Liver (tissue), 9 donors: ENCODE results near the gene MTMR12. TPM values are rescaled to one million over a fixed set of nuclear protein-coding genes. Genes with fewer than 3 reads are reported as not detected.
A peak's percentile ranks its signal among the peaks of the same experiment; 100 is the strongest.

Source experiments
- DNase-seq: peaks from one replicate; pipeline ENCODE4 v3.0.0-alpha.2; 2017; ENCODE audit warnings: low spot score
- H3K27ac ChIP-seq, 2 donors: one replicate each; pipeline ENCODE4 v1.7.0; 2013; ENCODE audit warnings: inconsistent platforms in 2 of 2, low read length in 2 of 2, control low read depth in 1 of 2, low read depth in 1 of 2, mild to moderate bottlenecking in 1 of 2
- H3K27me3 ChIP-seq, 4 donors: one replicate each; pipeline versions ENCODE4 v1.6.1 to v1.7.0; 2013; ENCODE audit warnings: low read length in 3 of 4, inconsistent platforms in 1 of 4, mild to moderate bottlenecking in 1 of 4, moderate library complexity in 1 of 4; ENCODE audit not compliant: control insufficient read depth in 4 of 4, insufficient read depth in 4 of 4
- H3K36me3 ChIP-seq, 4 donors: one replicate each; pipeline versions ENCODE4 v1.6.1 to v1.7.0; 2013; ENCODE audit warnings: low read length in 3 of 4, mild to moderate bottlenecking in 3 of 4, low read depth in 1 of 4, moderate library complexity in 1 of 4; ENCODE audit not compliant: control insufficient read depth in 4 of 4, insufficient read depth in 3 of 4
- H3K4me1 ChIP-seq, 4 donors: one replicate each; pipeline versions ENCODE4 v1.6.1 to v1.7.0; 2013; ENCODE audit warnings: low read length in 3 of 4, mild to moderate bottlenecking in 3 of 4, moderate library complexity in 1 of 4; ENCODE audit not compliant: control insufficient read depth in 4 of 4, insufficient read depth in 4 of 4
- H3K4me3 ChIP-seq, 3 donors: one replicate each; pipeline versions ENCODE4 v1.6.1 to v1.7.0; 2013; ENCODE audit warnings: low read length in 3 of 3, control low read depth in 1 of 3, low read depth in 1 of 3, mild to moderate bottlenecking in 1 of 3
- H3K9ac ChIP-seq, 2 donors: one replicate each; pipeline ENCODE4 v1.7.0; 2013; ENCODE audit warnings: low read length in 2 of 2, mild to moderate bottlenecking in 2 of 2, moderate library complexity in 2 of 2, control low read depth in 1 of 2, low read depth in 1 of 2
- H3K9me3 ChIP-seq, 4 donors: one replicate each; pipeline versions ENCODE4 v1.6.1 to v1.7.0; 2013; ENCODE audit warnings: low read length in 3 of 4; ENCODE audit not compliant: control insufficient read depth in 4 of 4
- ATF3 ChIP-seq: IDR thresholded peaks from 2 replicates; pipeline ENCODE4 v1.6.1; 2016; ENCODE audit warnings: antibody characterized with exemption
- CTCF ChIP-seq: fragments of 150-350 bp; IDR thresholded peaks from 2 replicates; pipeline ENCODE4 v1.5.1; 2017; ENCODE audit warnings: improper control_type of control experiment, low read depth, low read length; ENCODE audit not compliant: missing input control
- EGR1 ChIP-seq, 2 donors: IDR thresholded peaks; 2 replicates each; pipeline ENCODE4 v1.6.1; 2016 to 2018; ENCODE audit warnings: antibody characterized with exemption in 2 of 2, low read depth in 2 of 2
- FOXA1 ChIP-seq: IDR thresholded peaks from 2 replicates; pipeline ENCODE4 v1.6.1; 2016; ENCODE audit warnings: antibody characterized with exemption
- FOXA2 ChIP-seq: IDR thresholded peaks from 2 replicates; pipeline ENCODE4 v1.6.1; 2016; ENCODE audit warnings: antibody characterized with exemption
- GABPA ChIP-seq, 2 donors: IDR thresholded peaks in 1 of 2; conservative IDR thresholded peaks in 1 of 2; 2 replicates each; pipeline ENCODE4 v1.6.1; 2016; ENCODE audit warnings: antibody characterized with exemption in 2 of 2, mild to moderate bottlenecking in 1 of 2, moderate library complexity in 1 of 2
- HNF4A ChIP-seq, 2 donors: conservative IDR thresholded peaks; 2 replicates each; pipeline ENCODE4 v1.6.1; 2016; ENCODE audit warnings: antibody characterized with exemption in 2 of 2, mild to moderate bottlenecking in 2 of 2
- HNF4G ChIP-seq: IDR thresholded peaks from 2 replicates; pipeline ENCODE4 v1.6.1; 2016; ENCODE audit warnings: antibody characterized with exemption
- JUND ChIP-seq, 2 donors: IDR thresholded peaks; 2 replicates each; pipeline ENCODE4 v1.6.1; 2016; ENCODE audit warnings: antibody characterized with exemption in 2 of 2
- MAX ChIP-seq: IDR thresholded peaks from 2 replicates; pipeline ENCODE4 v1.6.1; 2016; ENCODE audit warnings: antibody characterized with exemption
- NR2F2 ChIP-seq: IDR thresholded peaks from 2 replicates; pipeline ENCODE4 v1.6.1; 2016; ENCODE audit warnings: antibody characterized with exemption
- RAD21 ChIP-seq, 2 donors: IDR thresholded peaks; 2 replicates each; pipeline ENCODE4 v1.6.1; 2016; ENCODE audit warnings: antibody characterized with exemption in 2 of 2, mild to moderate bottlenecking in 2 of 2
- REST ChIP-seq: IDR thresholded peaks from 2 replicates; pipeline ENCODE4 v1.6.1; 2016; ENCODE audit warnings: antibody characterized with exemption, mild to moderate bottlenecking
- RXRA ChIP-seq, 2 donors: IDR thresholded peaks; 2 replicates each; pipeline ENCODE4 v1.6.1; 2017 to 2018; ENCODE audit warnings: antibody characterized with exemption in 2 of 2, mild to moderate bottlenecking in 1 of 2
- SP1 ChIP-seq: IDR thresholded peaks from 2 replicates; pipeline ENCODE4 v1.6.1; 2018; ENCODE audit warnings: antibody characterized with exemption, mild to moderate bottlenecking
- TAF1 ChIP-seq: conservative IDR thresholded peaks from 2 replicates; pipeline ENCODE4 v1.6.1; 2016; ENCODE audit warnings: antibody characterized with exemption, mild to moderate bottlenecking
- YY1 ChIP-seq: IDR thresholded peaks from 2 replicates; pipeline ENCODE4 v1.6.1; 2016; ENCODE audit warnings: antibody characterized with exemption, mild to moderate bottlenecking
- ZBTB33 ChIP-seq: IDR thresholded peaks from 2 replicates; pipeline ENCODE4 v1.6.1; 2016; ENCODE audit warnings: antibody characterized with exemption
- WGBS: extraction: QIAGEN DNeasy Blood & Tissue Kit; methylation state at CpG from one replicate; pipeline ENCODE4 v1.1.7; 2013; 5-methylcytosine and 5-hydroxymethylcytosine counted together
- polyA plus RNA-seq, 2 donors: library from polyadenylated mRNA; stranded (reverse) in 1 of 2; unstranded in 1 of 2; fragments of 200-250 nt in 1 of 2; fragments of >200 nt in 1 of 2; fragmentation: Nextera tagmentation in 1 of 2; extraction: Ambion mirVana in 1 of 2; gene quantifications; one replicate each; pipeline versions ENCODE4 v1.2.1 to v1.2.3, GENCODE V29; 2013 to 2015
- total RNA-seq, 2 donors: library from RNA; depleted of rRNA; stranded (reverse); fragments of >200 nt; gene quantifications; one replicate each; pipeline ENCODE4 v1.2.3, GENCODE V29; 2014
- donor health status: healthy.
- donor health status: healthy.
- donor health status: healthy.
- donor health status: healthy.
- donor health status: healthy.

The MTMR12 gene
- total and polyA plus RNA-seq, 4 donors, result 4.4 to 28.7 (median 15.8) TPM

GRCh38 chr5:32241034-32241783 is 71.5 kb downstream of the MTMR12 start:
- Histone ChIP-seq H3K36me3 (peaks cover 4 to 41% (median 10%) of the 10 kb centered on the region in 4 donors), H3K27me3 (no peaks in the 10 kb centered on the region), H3K4me1 (no peaks in the 10 kb centered on the region), H3K9me3 (peaks cover 0 to 1% (median 0%) of the 10 kb centered on the region in 4 donors), H3K4me3 (no peak overlapping the region), H3K27ac (no peak overlapping the region), H3K9ac (peak overlapping the region in 1 of 2 donors; percentile 35)
- WGBS, result 91% methylated on average over 7 of the region's 7 CpGs
- no peak for TF ChIP-seq HNF4A (conservative IDR thresholded peaks at IDR 0.05)
- TF ChIP-seq MAX, result no peak
- TF ChIP-seq YY1, result no peak
- no peak for TF ChIP-seq ZBTB33
- no peak for TF ChIP-seq ATF3
- no peak for TF ChIP-seq REST
- TF ChIP-seq EGR1 (IDR thresholded peaks at IDR 0.05; ENCODE audit: low read depth in 2 of 2), result no peak
- TF ChIP-seq GABPA (IDR thresholded peaks at IDR 0.05 in 1 of 2, conservative IDR thresholded peaks at IDR 0.05 in 1 of 2), result no peak
- no peak for TF ChIP-seq CTCF
- no peak for TF ChIP-seq NR2F2
- no peak for TF ChIP-seq SP1
- TF ChIP-seq FOXA1, result no peak
- TF ChIP-seq FOXA2, result no peak
- TF ChIP-seq JUND (IDR thresholded peaks at IDR 0.05), result no peak
- no peak for TF ChIP-seq RAD21 (IDR thresholded peaks at IDR 0.05)
- no peak for TF ChIP-seq RXRA (IDR thresholded peaks at IDR 0.05)
- TF ChIP-seq TAF1, result no peak
- TF ChIP-seq HNF4G, result no peak
- no peak for DNase-seq
